CD4-positive, alpha-beta T cell (primary cell): Measurements from ENCODE around the gene LBR. TPM values are rescaled to one million over a fixed set of nuclear protein-coding genes. Genes with fewer than 3 reads are reported as not detected.

Experiments used
- ATAC-seq: fragments of 200-7000 bp; cut with Tn5 transposase; one replicate; pipeline ENCODE4 v1.10.0; 2022; ENCODE audit warnings: mild to moderate bottlenecking; ENCODE audit not compliant: poor library complexity
- CTCF ChIA-PET: fragments of 350-600 bp; sonication (Branson Sonifier 250); formaldehyde crosslinking; loops from one replicate; lab custom pipeline; 2021; ENCODE audit warnings: antibody characterized with exemption, inconsistent platforms; lab: Charles Lee
- POLR2A ChIA-PET: fragments of 350-600 bp; sonication (Branson Sonifier 250); formaldehyde crosslinking; loops from one replicate; lab custom pipeline; 2021; ENCODE audit warnings: antibody characterized with exemption, inconsistent platforms; lab: Charles Lee
- DNase-seq, 14 experiments: peaks; one replicate each; pipeline ENCODE4 v3.0.0-alpha.2; 2013 to 2020; ENCODE audit warnings: mixed read lengths in 2 of 14
- H3K27ac ChIP-seq, 2 donors: one replicate each; pipeline versions ENCODE4 v1.5.1 to v1.7.0; 2013; ENCODE audit warnings: low read length in 2 of 2, low read depth in 1 of 2, mild to moderate bottlenecking in 1 of 2
- H3K27me3 ChIP-seq, 2 experiments: 1 replicate in 1 of 2; 2 replicates in 1 of 2; pipeline versions ENCODE4 v1.6.1 to v1.7.0; 2013; ENCODE audit warnings: low read length in 2 of 2, control low read depth in 1 of 2, mild to moderate bottlenecking in 1 of 2, moderate library complexity in 1 of 2; ENCODE audit not compliant: insufficient read depth in 2 of 2, control insufficient read depth in 1 of 2
- H3K36me3 ChIP-seq: one replicate; pipeline ENCODE4 v1.6.1; 2013; ENCODE audit warnings: low read length, control low read depth; ENCODE audit not compliant: insufficient read depth
- H3K4me1 ChIP-seq: one replicate; pipeline ENCODE4 v1.6.1; 2013; ENCODE audit warnings: low read length, control low read depth; ENCODE audit not compliant: insufficient read depth
- H3K4me3 ChIP-seq: one replicate; pipeline ENCODE4 v1.5.1; 2013; ENCODE audit warnings: mild to moderate bottlenecking, low read length, moderate library complexity
- H3K9me3 ChIP-seq, 2 experiments: 1 replicate in 1 of 2; 2 replicates in 1 of 2; pipeline versions ENCODE4 v1.6.1 to v1.7.0; 2013; ENCODE audit warnings: low read length in 2 of 2, mild to moderate bottlenecking in 2 of 2, control low read depth in 1 of 2, moderate library complexity in 1 of 2; ENCODE audit not compliant: control insufficient read depth in 1 of 2, insufficient read depth in 1 of 2
- H3K27ac Mint-ChIP-seq: one replicate; pipeline ENCODE4 v1.8.0; 2020; ENCODE audit warnings: mixed read lengths
- H3K27me3 Mint-ChIP-seq: one replicate; pipeline ENCODE4 v1.8.0; 2021; ENCODE audit warnings: mixed read lengths
- H3K36me3 Mint-ChIP-seq: one replicate; pipeline ENCODE4 v1.8.0; 2021; ENCODE audit warnings: low read depth, mixed read lengths
- H3K4me1 Mint-ChIP-seq: one replicate; pipeline ENCODE4 v1.8.0; 2021; ENCODE audit warnings: low read depth, mixed read lengths
- H3K4me3 Mint-ChIP-seq: one replicate; pipeline ENCODE4 v1.8.0; 2020; ENCODE audit warnings: mild to moderate bottlenecking, mixed read lengths
- H3K9me3 Mint-ChIP-seq: one replicate; pipeline ENCODE4 v1.8.0; 2020; ENCODE audit warnings: mixed read lengths
- intact Hi-C, 2 experiments: fragments of 100-400 bp; cut with DNase I in 1 of 2; cut with micrococcal nuclease in 1 of 2; formaldehyde crosslinking; loops; one replicate each; pipeline versions ENCODE4 v1.15.1 to v1.9.0; 2023 to 2025; cut with DNase I, micrococcal nuclease
- total RNA-seq, 174 experiments: library from RNA in 2 of 174; stranded (reverse) in 2 of 174; gene quantifications; one replicate each; pipeline ENCODE4 v1.2.3 and lab custom pipeline; 2021 to 2026
- TF ChIP-seq, protein P1 (sequence below): fragments of 200-600 bp; IDR thresholded peaks from one replicate; pipeline ENCODE4 v1.8.0; 2022; ENCODE audit warnings: antibody characterized with exemption, mild to moderate bottlenecking

The LBR gene
- total RNA-seq, 2 experiments from 2014 or later = 118 to 129 TPM

- Mint-ChIP-seq H3K9me3 (no peaks in the 10 kb centered on the region), H3K27me3 (no peaks in the 10 kb centered on the region), H3K4me3 (no peak overlapping the region), H3K36me3 (no peaks in the 10 kb centered on the region), H3K27ac (no peak overlapping the region), H3K4me1 (peaks cover 4% of the 10 kb centered on the region)
- H3K4me3 ChIP-seq = no peak overlapping the region
- H3K27ac ChIP-seq = no peak overlapping the region
- ChIA-PET CTCF (interaction anchor here (1.4 kb wide), 1 partner anchor 11 kb away, joined by 3 read pairs; no protein-coding TSS in a partner anchor), POLR2A (no interaction called here)
- intact Hi-C loops = no loop called here
- TF ChIP-seq, protein P1, sequence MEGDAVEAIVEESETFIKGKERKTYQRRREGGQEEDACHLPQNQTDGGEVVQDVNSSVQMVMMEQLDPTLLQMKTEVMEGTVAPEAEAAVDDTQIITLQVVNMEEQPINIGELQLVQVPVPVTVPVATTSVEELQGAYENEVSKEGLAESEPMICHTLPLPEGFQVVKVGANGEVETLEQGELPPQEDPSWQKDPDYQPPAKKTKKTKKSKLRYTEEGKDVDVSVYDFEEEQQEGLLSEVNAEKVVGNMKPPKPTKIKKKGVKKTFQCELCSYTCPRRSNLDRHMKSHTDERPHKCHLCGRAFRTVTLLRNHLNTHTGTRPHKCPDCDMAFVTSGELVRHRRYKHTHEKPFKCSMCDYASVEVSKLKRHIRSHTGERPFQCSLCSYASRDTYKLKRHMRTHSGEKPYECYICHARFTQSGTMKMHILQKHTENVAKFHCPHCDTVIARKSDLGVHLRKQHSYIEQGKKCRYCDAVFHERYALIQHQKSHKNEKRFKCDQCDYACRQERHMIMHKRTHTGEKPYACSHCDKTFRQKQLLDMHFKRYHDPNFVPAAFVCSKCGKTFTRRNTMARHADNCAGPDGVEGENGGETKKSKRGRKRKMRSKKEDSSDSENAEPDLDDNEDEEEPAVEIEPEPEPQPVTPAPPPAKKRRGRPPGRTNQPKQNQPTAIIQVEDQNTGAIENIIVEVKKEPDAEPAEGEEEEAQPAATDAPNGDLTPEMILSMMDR = no peak
- H3K27me3 ChIP-seq = no peaks in the 10 kb centered on the region
- ATAC-seq (no peak), DNase-seq (no peak)
- no peaks in the 10 kb centered on the region for H3K9me3 ChIP-seq
- H3K4me1 ChIP-seq = no peaks in the 10 kb centered on the region
- no peaks in the 10 kb centered on the region for H3K36me3 ChIP-seq
Measured at GRCh38 chr1:225380691-225381090, 47.1 kb downstream of the LBR start.

DNA sequence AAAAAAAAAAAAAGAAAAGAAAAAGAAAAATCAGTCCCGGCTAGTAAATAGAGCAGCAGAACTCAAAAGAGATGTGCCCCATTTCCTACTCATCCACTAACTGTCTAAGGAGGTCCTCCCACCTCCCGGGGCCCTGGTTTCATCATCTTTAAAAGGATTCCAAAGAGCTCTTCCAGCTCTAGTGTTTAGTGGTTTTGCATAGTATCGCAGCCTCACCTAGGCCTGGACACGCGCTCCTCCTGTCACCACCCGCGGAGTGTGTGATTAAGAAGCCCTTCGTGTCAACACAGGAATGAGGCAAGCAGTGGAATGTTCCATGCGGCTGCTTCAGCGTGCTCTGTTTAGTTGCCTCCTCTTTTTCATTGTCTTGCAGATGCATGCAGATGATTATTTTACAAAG is 49.0 kb downstream of the LBR start:
- Mint-ChIP-seq H3K27me3 (no peaks in the 10 kb centered on the region), H3K9me3 (no peaks in the 10 kb centered on the region), H3K4me3 (no peak overlapping the region), H3K4me1 (peaks cover 4% of the 10 kb centered on the region), H3K36me3 (no peaks in the 10 kb centered on the region), H3K27ac (no peak overlapping the region)
- no peaks in the 10 kb centered on the region for H3K27me3 ChIP-seq
- no peak for DNase-seq
- no peaks in the 10 kb centered on the region for H3K4me1 ChIP-seq
- no peak for ATAC-seq
- no peak overlapping the region for H3K27ac ChIP-seq
- intact Hi-C loops = no loop called here
- no peak overlapping the region for H3K4me3 ChIP-seq
- no peaks in the 10 kb centered on the region for H3K36me3 ChIP-seq
- ChIA-PET CTCF (no interaction called here), POLR2A (no interaction called here)
- no peaks in the 10 kb centered on the region for H3K9me3 ChIP-seq
- TF ChIP-seq, protein P1 = no peak

DNA sequence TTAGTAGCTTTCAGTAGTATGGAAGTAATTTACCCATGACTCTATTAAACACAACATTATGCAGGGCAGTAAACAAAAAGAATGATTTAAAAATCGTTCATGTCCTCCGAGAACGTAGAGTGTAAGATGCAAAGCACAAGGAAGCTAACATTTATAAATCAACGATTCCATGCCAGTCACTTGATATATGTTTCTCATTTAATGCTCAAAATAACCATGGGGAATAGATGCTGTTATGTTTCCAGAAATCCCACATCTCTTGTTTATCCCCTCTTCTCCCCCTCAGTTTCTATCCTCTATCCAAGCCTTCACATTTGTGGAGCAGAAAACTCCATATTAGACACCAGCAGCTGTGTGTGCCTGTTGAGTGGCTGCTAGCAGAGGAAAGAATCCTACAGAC is 52.8 kb downstream of the LBR start:
- H3K36me3 ChIP-seq = no peaks in the 10 kb centered on the region
- H3K27me3 ChIP-seq = no peaks in the 10 kb centered on the region
- H3K4me1 ChIP-seq = no peaks in the 10 kb centered on the region
- H3K27me3 Mint-ChIP-seq = no peaks in the 10 kb centered on the region
- no peak overlapping the region for H3K4me3 Mint-ChIP-seq
- no peak overlapping the region for H3K27ac Mint-ChIP-seq
- TF ChIP-seq, protein P1 = no peak
- no peaks in the 10 kb centered on the region for H3K9me3 Mint-ChIP-seq
- no peak overlapping the region for H3K4me3 ChIP-seq
- POLR2A ChIA-PET = no interaction called here
- CTCF ChIA-PET = no interaction called here
- ATAC-seq (no peak), DNase-seq (no peak)
- no peak overlapping the region for H3K27ac ChIP-seq
- peaks cover 2% of the 10 kb centered on the region for H3K4me1 Mint-ChIP-seq
- H3K9me3 ChIP-seq = no peaks in the 10 kb centered on the region
- no peaks in the 10 kb centered on the region for H3K36me3 Mint-ChIP-seq
- intact Hi-C loops = no loop called here
